Trophoblast cell (in vitro differentiated cells and primary cell): Measurements from ENCODE around the gene SRC.

Experiments used
- DNase-seq, 2 donors: peaks; one replicate each; pipeline ENCODE4 v3.0.0-alpha.2; 2016
- H2AFZ ChIP-seq: 2 replicates; pipeline ENCODE4 v1.6.1; 2013; ENCODE audit warnings: low read length, moderate library complexity, mild to moderate bottlenecking; ENCODE audit not compliant: insufficient read depth, poor library complexity
- H2AK5ac ChIP-seq: 2 replicates; pipeline ENCODE4 v1.6.1; 2013; ENCODE audit warnings: mild to moderate bottlenecking, low read length
- H2BK120ac ChIP-seq: 2 replicates; pipeline ENCODE4 v1.6.1; 2013; ENCODE audit warnings: low read length, mild to moderate bottlenecking, moderate library complexity; ENCODE audit not compliant: insufficient read depth, poor library complexity
- H2BK12ac ChIP-seq: 2 replicates; pipeline ENCODE4 v1.6.1; 2013; ENCODE audit warnings: mild to moderate bottlenecking, low read length, moderate library complexity
- H2BK5ac ChIP-seq: 2 replicates; pipeline ENCODE4 v1.6.1; 2013; ENCODE audit warnings: low read length, low read depth, moderate library complexity, mild to moderate bottlenecking; ENCODE audit not compliant: poor library complexity
- H3K14ac ChIP-seq: 2 replicates; pipeline ENCODE4 v1.6.1; 2013; ENCODE audit warnings: mild to moderate bottlenecking, low read length
- H3K18ac ChIP-seq: 2 replicates; pipeline ENCODE4 v1.6.1; 2013; ENCODE audit warnings: mild to moderate bottlenecking, low read length
- H3K23ac ChIP-seq: 2 replicates; pipeline ENCODE4 v1.6.1; 2013; ENCODE audit warnings: low read length
- H3K27ac ChIP-seq: 2 replicates; pipeline ENCODE4 v1.5.1; 2013; ENCODE audit warnings: low read depth, mild to moderate bottlenecking, inconsistent platforms, low read length, moderate library complexity
- H3K27me3 ChIP-seq: 2 replicates; pipeline ENCODE4 v1.6.1; 2013; ENCODE audit warnings: inconsistent platforms, mild to moderate bottlenecking, low read length, moderate library complexity; ENCODE audit not compliant: insufficient read depth
- H3K36me3 ChIP-seq, 2 experiments: 1 replicate in 1 of 2; 2 replicates in 1 of 2; pipeline ENCODE4 v1.6.1; 2013; ENCODE audit warnings: low read length in 2 of 2, mild to moderate bottlenecking in 2 of 2, moderate library complexity in 1 of 2; ENCODE audit not compliant: insufficient read depth in 2 of 2, control insufficient read depth in 1 of 2
- H3K4ac ChIP-seq: 2 replicates; pipeline ENCODE4 v1.6.1; 2013; ENCODE audit warnings: low read depth, mild to moderate bottlenecking, low read length, moderate library complexity
- H3K4me1 ChIP-seq, 2 experiments: 1 replicate in 1 of 2; 2 replicates in 1 of 2; pipeline ENCODE4 v1.6.1; 2013; ENCODE audit warnings: low read length in 2 of 2, mild to moderate bottlenecking in 2 of 2, moderate library complexity in 1 of 2; ENCODE audit not compliant: insufficient read depth in 2 of 2, control insufficient read depth in 1 of 2
- H3K4me2 ChIP-seq: 2 replicates; pipeline ENCODE4 v1.6.1; 2013; ENCODE audit warnings: inconsistent platforms, mild to moderate bottlenecking, low read length, moderate library complexity
- H3K4me3 ChIP-seq: 2 replicates; pipeline ENCODE4 v1.5.1; 2013; ENCODE audit warnings: mild to moderate bottlenecking, low read depth, low read length, inconsistent platforms
- H3K79me1 ChIP-seq: one replicate; pipeline ENCODE4 v1.6.1; 2013; ENCODE audit warnings: low read length
- H3K79me2 ChIP-seq: 2 replicates; pipeline ENCODE4 v1.6.1; 2013; ENCODE audit warnings: low read length, mild to moderate bottlenecking; ENCODE audit not compliant: control insufficient read depth, insufficient read depth, poor library complexity
- H3K9ac ChIP-seq: 2 replicates; pipeline ENCODE4 v1.6.1; 2013; ENCODE audit warnings: mild to moderate bottlenecking, low read length
- H3K9me3 ChIP-seq: 2 replicates; pipeline ENCODE4 v1.6.1; 2013; ENCODE audit warnings: low read depth, mild to moderate bottlenecking, control low read depth, inconsistent platforms, low read length; ENCODE audit not compliant: insufficient read depth
- H4K12ac ChIP-seq: 2 replicates; pipeline ENCODE4 v1.6.1; 2013; ENCODE audit warnings: low read depth, mild to moderate bottlenecking, low read length, moderate library complexity
- H4K8ac ChIP-seq: 2 replicates; pipeline ENCODE4 v1.6.1; 2013; ENCODE audit warnings: low read depth, mild to moderate bottlenecking, low read length, moderate library complexity
- H4K91ac ChIP-seq: one replicate; pipeline ENCODE4 v1.6.1; 2013; ENCODE audit warnings: low read depth, mild to moderate bottlenecking, low read length, moderate library complexity
- WGBS: extraction: QIAGEN DNeasy Blood & Tissue Kit; methylation state at CpG from one replicate; pipeline ENCODE4 v1.1.7; 2013; ENCODE audit warnings: missing lambda C conversion rate; ENCODE audit not compliant: insufficient read length, insufficient coverage; ENCODE audit errors: extremely low coverage; 5-methylcytosine and 5-hydroxymethylcytosine counted together

SRC gene

DNA sequence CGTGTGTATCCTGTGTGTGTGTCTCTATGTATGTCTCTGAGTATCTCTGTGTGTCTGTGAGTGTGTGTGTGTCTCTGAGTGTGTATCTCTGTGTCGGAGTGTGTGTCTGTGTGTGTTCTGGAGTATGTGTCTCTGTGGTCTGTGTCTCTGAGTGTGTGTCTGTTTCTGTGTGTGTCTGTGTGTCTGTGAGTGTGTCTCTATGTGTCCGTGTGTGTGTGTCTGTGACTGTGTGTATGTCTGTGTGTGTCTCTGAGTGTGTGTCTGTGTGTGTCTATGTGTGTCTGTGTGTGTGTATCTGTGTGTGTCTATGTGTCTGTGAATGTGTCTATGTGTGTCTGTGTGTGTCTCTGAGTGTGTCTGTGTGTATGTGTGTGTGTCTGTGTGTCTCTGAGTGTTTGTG lies 73.4 kb downstream of the SRC start:
- H3K27ac ChIP-seq: no peak overlapping the region
- H2BK12ac ChIP-seq: no peak overlapping the region
- no peaks in the 10 kb centered on the region for H3K4me1 ChIP-seq
- H3K79me1 ChIP-seq: no peaks in the 10 kb centered on the region
- H2BK5ac ChIP-seq: no peak overlapping the region
- no peak overlapping the region for H4K8ac ChIP-seq
- no peak overlapping the region for H4K91ac ChIP-seq
- peaks cover 0 to 2% of the 10 kb centered on the region in 2 experiments for H3K36me3 ChIP-seq
- H3K4me3 ChIP-seq: no peak overlapping the region
- H3K27me3 ChIP-seq: no peaks in the 10 kb centered on the region
- H3K4ac ChIP-seq: no peak overlapping the region
- no peak overlapping the region for H3K9ac ChIP-seq
- peaks cover 10% of the 10 kb centered on the region for H3K9me3 ChIP-seq
- no peak overlapping the region for H2AFZ ChIP-seq
- H4K12ac ChIP-seq: no peak overlapping the region
- DNase-seq: no peak
- WGBS: no CpG with 5 or more reads among the region's 3 CpGs
- H2AK5ac ChIP-seq: no peak overlapping the region
- H3K18ac ChIP-seq: no peak overlapping the region
- no peak overlapping the region for H3K14ac ChIP-seq
- no peak overlapping the region for H3K23ac ChIP-seq
- H3K4me2 ChIP-seq: no peak overlapping the region
- no peaks in the 10 kb centered on the region for H3K79me2 ChIP-seq
- no peak overlapping the region for H2BK120ac ChIP-seq

DNA sequence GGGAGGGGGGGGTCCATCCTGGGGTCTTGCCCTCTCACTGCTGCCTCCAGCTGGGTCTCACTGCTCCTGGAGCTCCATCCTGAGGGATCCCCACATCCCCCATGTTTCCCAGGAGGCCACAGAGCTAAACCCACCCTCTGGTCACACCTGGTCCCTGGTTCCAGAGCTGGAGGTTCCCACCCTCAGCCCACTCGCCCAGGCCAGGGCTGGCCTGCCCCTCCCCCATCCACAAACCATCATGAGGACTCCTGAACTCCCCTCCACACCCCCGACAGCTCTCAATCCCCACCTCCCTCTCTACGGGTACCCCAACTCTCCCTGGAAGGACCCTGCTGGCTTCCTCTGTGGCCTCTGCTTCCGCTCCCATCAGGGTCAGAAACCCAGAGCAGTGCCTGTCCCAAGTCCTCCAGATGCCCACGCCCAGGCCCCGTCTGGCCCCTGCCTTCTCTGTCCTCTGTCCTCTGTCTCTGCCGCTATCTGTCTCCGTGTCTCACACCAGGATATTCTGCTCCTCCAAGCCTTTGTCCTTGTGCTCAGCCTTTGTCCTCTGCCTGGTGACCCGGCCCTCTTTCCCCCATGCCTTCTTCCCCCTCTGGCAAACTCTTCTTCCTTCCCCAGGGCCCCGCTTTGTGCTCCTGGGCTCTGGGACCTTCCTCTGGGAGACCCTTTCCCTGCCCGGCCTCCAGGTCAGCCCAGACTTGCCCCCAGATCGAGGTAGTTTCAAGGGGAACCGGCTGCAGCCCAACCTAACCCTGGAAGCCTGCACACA lies 74.0 kb downstream of the SRC start:
- DNase-seq: no peak
- no peaks in the 10 kb centered on the region for H3K27me3 ChIP-seq
- no peak overlapping the region for H3K9ac ChIP-seq
- peaks cover 0 to 2% of the 10 kb centered on the region in 2 experiments for H3K36me3 ChIP-seq
- H3K23ac ChIP-seq: no peak overlapping the region
- no peak overlapping the region for H4K12ac ChIP-seq
- no peaks in the 10 kb centered on the region for H3K79me2 ChIP-seq
- H3K79me1 ChIP-seq: no peaks in the 10 kb centered on the region
- no peak overlapping the region for H3K14ac ChIP-seq
- no peak overlapping the region for H2BK12ac ChIP-seq
- no peaks in the 10 kb centered on the region for H3K4me1 ChIP-seq
- H2AFZ ChIP-seq: no peak overlapping the region
- no peak overlapping the region for H3K4me2 ChIP-seq
- no peak overlapping the region for H3K4ac ChIP-seq
- H3K4me3 ChIP-seq: no peak overlapping the region
- H3K9me3 ChIP-seq: peaks cover 10% of the 10 kb centered on the region
- H2BK120ac ChIP-seq: no peak overlapping the region
- no peak overlapping the region for H4K8ac ChIP-seq
- no peak overlapping the region for H2BK5ac ChIP-seq
- H3K18ac ChIP-seq: no peak overlapping the region
- H4K91ac ChIP-seq: no peak overlapping the region
- no peak overlapping the region for H2AK5ac ChIP-seq
- no peak overlapping the region for H3K27ac ChIP-seq
- no CpG with 5 or more reads among the region's 13 CpGs for WGBS

DNA sequence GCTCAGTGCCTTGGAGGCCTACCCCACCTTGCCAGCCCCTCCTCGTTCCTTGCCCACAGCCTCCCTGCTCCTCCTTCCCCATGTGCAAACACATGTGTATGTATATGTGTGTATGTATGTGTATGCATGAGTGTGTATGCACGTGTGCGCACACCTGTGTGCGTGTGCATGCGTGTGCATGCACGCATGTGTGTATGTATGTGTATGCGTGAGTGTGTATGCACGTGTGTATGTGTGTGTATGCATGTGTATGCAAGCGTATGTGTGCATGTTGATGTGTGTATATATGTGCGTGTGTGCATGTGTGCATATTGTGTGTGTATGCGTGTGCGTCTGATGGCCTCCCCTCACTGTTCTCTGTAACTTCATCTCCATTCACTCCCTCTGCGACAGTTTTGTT lies 74.7 kb downstream of the SRC start:
- Histone ChIP-seq H3K18ac (no peak overlapping the region), H2AFZ (no peak overlapping the region), H3K9me3 (peaks cover 10% of the 10 kb centered on the region), H3K4me1 (no peaks in the 10 kb centered on the region), H3K9ac (no peak overlapping the region), H2BK5ac (no peak overlapping the region), H4K12ac (no peak overlapping the region), H3K14ac (no peak overlapping the region), H4K8ac (no peak overlapping the region), H3K4me3 (peak overlapping the region; percentile 46), H2BK120ac (no peak overlapping the region), H3K79me2 (no peaks in the 10 kb centered on the region), H3K36me3 (peaks cover 0 to 2% of the 10 kb centered on the region in 2 experiments), H3K79me1 (no peaks in the 10 kb centered on the region), H4K91ac (no peak overlapping the region), H3K4ac (no peak overlapping the region), H2BK12ac (no peak overlapping the region), H2AK5ac (no peak overlapping the region), H3K4me2 (no peak overlapping the region), H3K27me3 (no peaks in the 10 kb centered on the region), H3K23ac (peak overlapping the region; percentile 95), H3K27ac (no peak overlapping the region)
- no CpG with 5 or more reads among the region's 13 CpGs for WGBS
- DNase-seq: no peak

DNA sequence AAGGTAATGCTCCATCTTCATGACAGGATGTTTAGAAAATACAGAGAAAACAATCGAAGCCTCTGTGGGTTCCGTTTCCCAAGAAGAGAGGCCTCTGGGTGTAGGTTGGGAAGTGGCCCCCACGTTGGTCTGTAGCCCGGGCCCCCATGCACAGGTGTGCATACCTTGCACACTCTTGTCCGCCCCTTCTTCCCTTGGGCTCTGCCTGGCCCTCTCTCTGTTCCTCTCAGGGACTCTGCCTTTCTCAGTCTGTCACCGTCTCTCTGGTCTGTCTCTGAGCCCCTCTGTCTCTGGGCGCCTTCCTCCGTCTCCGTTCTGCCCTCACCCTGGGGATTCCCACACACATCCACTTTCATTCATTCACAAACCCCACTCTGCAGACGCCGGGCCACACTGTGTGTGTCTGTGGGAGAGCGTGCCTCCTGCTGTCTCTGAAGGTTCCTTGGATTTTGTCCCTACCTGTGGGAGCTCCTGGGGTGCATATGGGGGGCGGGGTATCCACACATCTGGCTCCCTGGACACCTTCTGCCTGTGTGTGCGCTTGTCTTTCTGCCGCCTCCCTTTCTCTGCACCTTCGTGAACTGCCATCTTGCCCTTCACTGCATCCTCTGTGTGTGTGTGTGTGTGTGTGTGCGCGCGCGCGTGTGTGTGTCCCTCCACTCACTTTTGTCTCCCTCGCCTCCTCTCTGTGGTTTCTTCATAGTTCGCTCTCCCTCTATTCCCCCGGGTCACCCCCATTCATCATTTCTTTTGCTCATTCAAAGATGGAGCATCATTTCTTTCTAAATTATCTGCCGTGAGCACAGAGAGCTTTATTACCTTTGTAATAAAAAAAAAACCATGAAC lies 75.3 kb downstream of the SRC start:
- Histone ChIP-seq H3K27me3 (no peaks in the 10 kb centered on the region), H2BK120ac (no peak overlapping the region), H3K9ac (no peak overlapping the region), H2AK5ac (no peak overlapping the region), H3K4ac (no peak overlapping the region), H3K79me2 (no peaks in the 10 kb centered on the region), H3K23ac (no peak overlapping the region), H3K4me2 (no peak overlapping the region), H3K79me1 (no peaks in the 10 kb centered on the region), H3K18ac (no peak overlapping the region), H4K12ac (no peak overlapping the region), H3K27ac (no peak overlapping the region), H3K14ac (no peak overlapping the region), H2BK5ac (no peak overlapping the region), H2BK12ac (no peak overlapping the region), H3K4me3 (no peak overlapping the region), H3K4me1 (peaks cover 0 to 1% of the 10 kb centered on the region in 2 experiments), H3K9me3 (peaks cover 10% of the 10 kb centered on the region), H4K8ac (no peak overlapping the region), H4K91ac (no peak overlapping the region), H2AFZ (no peak overlapping the region), H3K36me3 (peaks cover 0 to 2% of the 10 kb centered on the region in 2 experiments)
- no peak for DNase-seq
- WGBS: no CpG with 5 or more reads among the region's 25 CpGs
